A673 (cell line): Measurements from ENCODE around the gene ZNF580.

Experiments used
- CTCF ChIP-seq: fragments of 300-800, 200-600 bp; sonication (generic); conservative IDR thresholded peaks from 2 replicates; pipeline ENCODE4 v1.5.1; 2017; ENCODE audit warnings: low read depth, mild to moderate bottlenecking, antibody characterized with exemption, low read length, moderate library complexity, mixed read lengths
- EZH2 ChIP-seq: fragments of 200-600 bp; sonication (generic); IDR thresholded peaks from 2 replicates; pipeline ENCODE4 v1.6.1; 2017; ENCODE audit warnings: borderline replicate concordance, low read depth, mild to moderate bottlenecking, mixed read lengths, antibody characterized with exemption, low read length; ENCODE audit not compliant: poor library complexity, severe bottlenecking

- TF ChIP-seq CTCF (no peak), EZH2 (no peak)
Measured at GRCh38 chr19:55623561-55623960, 17.2 kb upstream of the ZNF580 start.
